ENCODE measurements around the gene NEBL.
A peak's percentile ranks its signal among the peaks of the same experiment; 100 is the strongest.

The NEBL gene

GRCh38 chr10:20870834-20871233 lies 26.3 kb downstream of the NEBL start:
- FAIRE-seq (no peak), DNase-seq (ENCODE audit: insufficient read length, low spot score) (no peak)
- TF ChIP-seq, protein P1, sequence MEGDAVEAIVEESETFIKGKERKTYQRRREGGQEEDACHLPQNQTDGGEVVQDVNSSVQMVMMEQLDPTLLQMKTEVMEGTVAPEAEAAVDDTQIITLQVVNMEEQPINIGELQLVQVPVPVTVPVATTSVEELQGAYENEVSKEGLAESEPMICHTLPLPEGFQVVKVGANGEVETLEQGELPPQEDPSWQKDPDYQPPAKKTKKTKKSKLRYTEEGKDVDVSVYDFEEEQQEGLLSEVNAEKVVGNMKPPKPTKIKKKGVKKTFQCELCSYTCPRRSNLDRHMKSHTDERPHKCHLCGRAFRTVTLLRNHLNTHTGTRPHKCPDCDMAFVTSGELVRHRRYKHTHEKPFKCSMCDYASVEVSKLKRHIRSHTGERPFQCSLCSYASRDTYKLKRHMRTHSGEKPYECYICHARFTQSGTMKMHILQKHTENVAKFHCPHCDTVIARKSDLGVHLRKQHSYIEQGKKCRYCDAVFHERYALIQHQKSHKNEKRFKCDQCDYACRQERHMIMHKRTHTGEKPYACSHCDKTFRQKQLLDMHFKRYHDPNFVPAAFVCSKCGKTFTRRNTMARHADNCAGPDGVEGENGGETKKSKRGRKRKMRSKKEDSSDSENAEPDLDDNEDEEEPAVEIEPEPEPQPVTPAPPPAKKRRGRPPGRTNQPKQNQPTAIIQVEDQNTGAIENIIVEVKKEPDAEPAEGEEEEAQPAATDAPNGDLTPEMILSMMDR (IDR thresholded peaks at IDR 0.05; ENCODE audit: insufficient read depth, missing control alignments) = no peak

GRCh38 chr10:20863008-20863407 lies 34.1 kb downstream of the NEBL start:
- no peak for FAIRE-seq
- no peak for DNase-seq (ENCODE audit: insufficient read length, low spot score)
- TF ChIP-seq, protein P1 (IDR thresholded peaks at IDR 0.05; ENCODE audit: insufficient read depth, missing control alignments) = no peak

DNA sequence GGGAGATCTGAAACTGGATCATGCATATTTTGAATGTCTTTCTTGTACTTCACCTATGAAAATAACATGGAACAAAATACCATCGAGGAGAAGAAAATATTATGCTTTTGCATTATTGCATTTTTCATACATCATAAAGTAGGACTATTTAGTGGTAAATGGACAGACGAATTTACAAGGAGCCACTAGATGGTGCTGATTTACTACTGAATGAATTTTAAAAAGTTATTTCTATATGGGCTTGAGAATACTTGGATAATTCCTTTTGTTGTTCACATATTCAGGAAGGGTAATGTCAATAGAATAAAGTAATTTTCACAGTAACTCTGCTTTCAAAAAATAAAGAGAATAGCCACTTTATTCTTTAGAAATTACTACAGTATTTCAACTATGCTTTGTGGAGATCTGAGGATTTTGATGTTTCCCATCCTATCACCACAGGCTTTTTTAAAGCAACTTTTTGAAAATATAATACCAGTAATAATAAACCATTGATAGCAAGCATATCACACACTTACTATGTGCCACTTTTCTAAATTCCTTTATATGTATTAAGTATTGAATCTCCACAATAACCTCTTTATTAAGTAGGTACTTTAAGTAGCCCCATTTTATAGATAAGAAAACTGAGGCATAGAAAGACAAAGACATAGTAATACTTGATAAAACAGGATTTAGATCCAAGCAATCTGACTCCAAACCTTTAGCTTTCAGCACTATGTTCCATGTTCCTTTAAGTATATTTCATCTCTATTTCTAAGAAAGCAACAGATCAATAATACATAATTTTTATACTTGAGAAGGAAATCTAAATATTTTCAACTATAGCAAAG lies 38.6 kb downstream of the NEBL start:
- FAIRE-seq (peak; percentile 83), DNase-seq (ENCODE audit: insufficient read length, low spot score) (no peak)
- TF ChIP-seq, protein P1 (IDR thresholded peaks at IDR 0.05; ENCODE audit: insufficient read depth, missing control alignments) = peak; percentile 63

DNA sequence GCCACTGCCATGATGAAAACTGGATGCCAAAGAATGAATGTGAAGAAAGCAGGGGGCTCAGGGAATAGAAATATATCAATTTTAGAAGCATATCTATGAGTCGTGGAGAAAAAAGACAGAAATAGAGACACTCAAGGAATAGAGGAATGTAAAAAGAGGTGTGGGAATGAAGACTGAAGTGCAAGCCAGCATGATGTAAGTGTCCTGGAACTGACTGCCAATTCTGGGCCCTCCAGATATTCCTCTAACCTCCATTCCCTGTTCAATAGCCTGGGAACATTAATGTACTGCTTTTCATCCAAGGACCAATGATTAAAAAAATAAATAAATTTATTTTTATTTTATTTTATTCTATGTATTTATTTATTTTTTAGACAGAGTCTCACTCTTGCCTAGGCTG lies 40.6 kb downstream of the NEBL start:
- FAIRE-seq = no peak
- DNase-seq (ENCODE audit: insufficient read length, low spot score) = no peak
- TF ChIP-seq, protein P1 (IDR thresholded peaks at IDR 0.05; ENCODE audit: insufficient read depth, missing control alignments) = no peak

- TF ChIP-seq, protein P1 (IDR thresholded peaks at IDR 0.05; ENCODE audit: insufficient read depth, missing control alignments) = peak; percentile 60
- DNase-seq (ENCODE audit: insufficient read length, low spot score) (no peak), FAIRE-seq (no peak)
Observed at GRCh38 chr10:20855398-20856038, 41.6 kb downstream of the NEBL start.

- DNase-seq (ENCODE audit: insufficient read length, low spot score) (no peak), FAIRE-seq (no peak)
- TF ChIP-seq, protein P1 (IDR thresholded peaks at IDR 0.05; ENCODE audit: insufficient read depth, missing control alignments) = no peak
Observed at GRCh38 chr10:20853276-20853675, 43.8 kb downstream of the NEBL start.

DNA sequence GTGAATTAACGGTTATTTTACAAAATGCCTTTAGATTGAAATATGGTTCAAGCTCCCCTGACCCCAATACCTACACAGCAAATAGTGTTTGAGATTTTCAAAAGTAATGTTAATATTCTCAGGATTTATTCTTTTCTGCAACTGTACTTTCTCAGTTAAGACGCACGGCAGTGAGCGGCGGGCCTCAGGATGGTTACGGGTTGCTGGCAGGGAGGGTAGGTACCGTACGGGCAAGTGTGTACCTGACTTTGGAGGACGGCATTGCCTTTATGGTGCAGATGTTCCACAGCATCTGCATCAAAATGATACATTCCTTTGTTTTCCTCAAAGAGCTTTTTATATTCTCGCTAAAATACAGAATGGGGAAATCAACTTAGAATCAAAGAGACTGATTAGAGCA lies 44.8 kb downstream of the NEBL start:
- no peak for DNase-seq (ENCODE audit: insufficient read length, low spot score)
- no peak for FAIRE-seq
- TF ChIP-seq, protein P1 (IDR thresholded peaks at IDR 0.05; ENCODE audit: insufficient read depth, missing control alignments) = no peak

All from D721Med (cell line).